Measurements from ENCODE around the gene TENM4. TPM values are rescaled to one million over a fixed set of nuclear protein-coding genes. Genes with fewer than 3 reads are reported as not detected.
A peak's percentile ranks its signal among the peaks of the same experiment; 100 is the strongest.

The TENM4 gene
- total RNA-seq, 1 donor from 2014 or later, result 7.3 TPM

DNA sequence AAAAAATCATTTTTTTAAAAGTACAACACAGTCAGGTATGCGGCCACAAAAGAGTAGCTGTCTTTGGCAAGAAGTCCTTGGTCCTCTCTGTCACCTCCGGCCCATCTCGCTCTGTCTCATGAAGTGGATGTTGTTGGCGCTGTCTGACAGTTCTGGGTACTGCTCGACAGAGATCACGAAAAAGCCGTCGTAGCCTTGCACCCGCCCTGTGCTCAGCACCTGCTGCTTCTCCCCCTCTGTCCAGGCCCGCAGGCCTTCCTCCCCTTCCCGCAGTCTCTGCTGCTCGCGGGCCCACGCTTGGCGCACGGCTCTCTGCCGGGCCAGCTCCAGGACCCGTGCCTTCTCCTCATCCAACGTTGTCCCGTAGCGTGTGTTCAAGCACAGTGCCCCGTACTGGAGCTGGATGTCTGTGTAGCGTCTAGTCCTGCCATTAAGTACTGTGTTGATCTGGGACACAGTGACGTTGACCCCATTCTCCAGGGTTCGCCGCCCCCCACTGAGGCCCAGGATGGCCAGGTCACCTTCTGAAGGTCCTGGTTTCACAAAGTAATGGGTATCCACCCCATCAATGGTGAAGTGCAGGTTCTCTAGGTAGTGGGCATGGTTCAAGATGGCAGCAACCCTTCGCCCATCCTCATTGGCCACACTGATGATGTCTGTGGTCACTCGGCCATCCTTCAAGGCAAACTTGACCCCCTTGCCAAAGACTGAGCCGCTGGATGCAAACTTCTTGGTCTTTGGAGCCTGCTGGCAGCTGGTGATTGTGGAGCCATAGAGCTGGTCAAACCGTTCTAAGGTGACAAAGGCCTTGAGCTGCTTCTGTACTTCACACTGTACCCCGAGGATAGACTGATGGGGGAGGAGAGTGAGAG is 782.6 kb downstream of the TENM4 start:
- DNase-seq (ENCODE audit: extremely low read depth, low read depth, low spot score), result no peak

DNA sequence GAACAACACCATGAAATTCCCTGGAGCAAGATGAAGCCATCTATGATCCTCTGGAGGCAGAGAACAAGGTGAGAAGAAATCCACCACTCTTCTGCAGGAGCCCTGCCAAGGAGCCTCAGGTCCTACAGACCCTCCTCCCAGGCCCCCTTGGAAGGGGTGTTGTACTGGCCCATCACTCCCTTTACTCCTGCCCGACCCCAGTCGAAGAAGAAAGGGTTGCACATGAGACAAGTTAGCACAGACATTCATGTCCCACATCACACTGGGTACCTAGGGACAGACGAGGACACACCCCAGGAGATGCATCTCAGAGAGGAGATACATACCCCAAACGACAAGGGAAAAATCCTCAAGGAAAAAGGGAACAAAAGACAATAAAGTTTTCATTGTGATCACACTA is 783.4 kb downstream of the TENM4 start:
- DNase-seq (ENCODE audit: extremely low read depth, low read depth, low spot score), result no peak

- DNase-seq (ENCODE audit: extremely low read depth, low read depth, low spot score), result no peak
Observed at GRCh38 chr11:78656984-78657383, 783.8 kb downstream of the TENM4 start.

GRCh38 chr11:78656327-78656726 is 784.5 kb downstream of the TENM4 start:
- no peak for DNase-seq (ENCODE audit: extremely low read depth, low read depth, low spot score)

DNA sequence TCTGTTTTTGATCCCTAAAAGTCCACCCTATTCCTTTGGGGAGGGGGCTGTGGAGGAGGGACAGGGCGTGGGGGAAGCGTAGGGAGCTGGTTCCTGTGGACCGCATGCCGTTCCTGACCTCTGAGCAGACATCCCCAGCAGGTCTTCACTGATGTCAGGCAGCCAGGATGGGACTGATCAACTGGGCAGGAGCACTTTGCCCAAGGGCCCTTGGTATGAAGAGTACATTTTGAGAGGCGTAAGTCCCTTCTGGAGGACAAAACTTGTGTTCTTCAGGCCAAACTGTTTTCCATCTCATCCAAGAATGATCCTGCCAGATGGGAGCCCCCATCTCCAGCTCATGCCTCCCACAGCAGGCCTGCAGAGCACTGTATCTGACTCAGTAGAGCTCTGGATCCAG is 785.3 kb downstream of the TENM4 start:
- DNase-seq (ENCODE audit: extremely low read depth, low read depth, low spot score), result no peak

GRCh38 chr11:78654866-78655265 is 786.0 kb downstream of the TENM4 start:
- DNase-seq (ENCODE audit: extremely low read depth, low read depth, low spot score), result no peak

DNA sequence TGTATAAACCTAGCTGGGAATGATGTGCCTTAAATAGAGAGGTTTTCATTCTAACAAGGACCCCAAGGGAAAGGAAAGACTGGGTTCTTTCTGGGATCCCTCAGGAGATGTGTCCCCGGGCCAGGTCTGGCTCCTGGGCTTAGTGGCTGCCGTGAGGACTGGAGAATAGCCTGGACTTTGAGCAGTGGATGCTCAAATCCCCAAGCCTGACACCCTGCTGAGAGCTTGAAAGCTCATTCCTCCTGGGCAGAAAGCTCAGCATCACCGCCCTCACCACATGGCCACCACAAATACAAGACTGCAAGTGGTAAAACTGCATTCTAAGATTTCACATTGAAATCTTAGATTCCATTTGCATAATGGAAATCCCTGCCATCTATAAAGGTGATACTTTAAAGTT is 786.8 kb downstream of the TENM4 start:
- DNase-seq (ENCODE audit: extremely low read depth, low read depth, low spot score), result no peak

DNA sequence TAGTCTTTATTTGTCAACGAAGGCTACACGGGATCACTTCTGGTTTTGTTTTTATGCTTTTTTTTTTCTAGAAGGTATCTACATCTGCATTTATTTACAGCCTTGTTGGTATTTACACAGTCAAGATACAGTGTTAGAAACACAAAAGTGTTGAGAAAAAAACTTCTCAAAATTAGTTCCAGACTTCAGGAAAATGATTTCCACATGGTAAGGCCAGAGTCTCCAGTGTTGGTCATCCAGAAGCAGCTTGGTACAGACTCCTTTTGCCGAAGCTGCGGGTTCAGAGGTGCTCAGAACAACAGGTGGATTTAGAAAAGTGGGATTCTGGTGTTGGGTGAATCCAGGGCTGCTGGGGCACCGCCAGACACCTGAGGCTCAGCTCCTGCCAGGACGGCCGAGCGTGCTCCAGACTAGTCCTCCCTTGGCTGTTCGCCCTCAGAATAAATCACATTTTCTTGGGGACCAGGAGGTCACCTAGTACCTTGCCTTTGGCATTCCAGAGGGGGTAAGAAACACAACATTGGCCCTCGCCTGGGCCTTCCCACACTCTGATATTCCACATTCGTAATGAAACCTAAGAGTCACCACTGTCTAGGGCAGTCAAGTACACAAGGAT is 787.4 kb downstream of the TENM4 start:
- no peak for DNase-seq (ENCODE audit: extremely low read depth, low read depth, low spot score)

DNA sequence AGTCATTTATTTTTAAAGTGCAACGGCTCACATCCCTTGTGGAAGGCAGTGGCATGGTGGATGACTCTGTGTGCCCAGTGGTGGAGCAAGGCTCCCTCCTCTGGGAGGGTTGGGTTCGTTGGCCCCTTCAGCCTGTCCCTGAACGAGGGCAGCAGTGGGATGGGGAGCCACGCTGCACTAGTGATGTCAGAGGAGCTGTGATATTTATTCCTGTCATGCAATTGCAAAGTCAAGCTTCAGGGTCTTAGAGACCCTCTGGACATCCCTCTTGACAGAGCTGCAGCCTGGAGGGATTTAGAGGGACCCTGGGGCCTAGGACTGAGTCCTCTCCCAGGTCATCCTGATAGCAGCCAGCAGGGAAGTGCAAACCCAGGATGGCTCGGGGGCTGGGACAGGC is 788.0 kb downstream of the TENM4 start:
- no peak for DNase-seq (ENCODE audit: extremely low read depth, low read depth, low spot score)

DNA sequence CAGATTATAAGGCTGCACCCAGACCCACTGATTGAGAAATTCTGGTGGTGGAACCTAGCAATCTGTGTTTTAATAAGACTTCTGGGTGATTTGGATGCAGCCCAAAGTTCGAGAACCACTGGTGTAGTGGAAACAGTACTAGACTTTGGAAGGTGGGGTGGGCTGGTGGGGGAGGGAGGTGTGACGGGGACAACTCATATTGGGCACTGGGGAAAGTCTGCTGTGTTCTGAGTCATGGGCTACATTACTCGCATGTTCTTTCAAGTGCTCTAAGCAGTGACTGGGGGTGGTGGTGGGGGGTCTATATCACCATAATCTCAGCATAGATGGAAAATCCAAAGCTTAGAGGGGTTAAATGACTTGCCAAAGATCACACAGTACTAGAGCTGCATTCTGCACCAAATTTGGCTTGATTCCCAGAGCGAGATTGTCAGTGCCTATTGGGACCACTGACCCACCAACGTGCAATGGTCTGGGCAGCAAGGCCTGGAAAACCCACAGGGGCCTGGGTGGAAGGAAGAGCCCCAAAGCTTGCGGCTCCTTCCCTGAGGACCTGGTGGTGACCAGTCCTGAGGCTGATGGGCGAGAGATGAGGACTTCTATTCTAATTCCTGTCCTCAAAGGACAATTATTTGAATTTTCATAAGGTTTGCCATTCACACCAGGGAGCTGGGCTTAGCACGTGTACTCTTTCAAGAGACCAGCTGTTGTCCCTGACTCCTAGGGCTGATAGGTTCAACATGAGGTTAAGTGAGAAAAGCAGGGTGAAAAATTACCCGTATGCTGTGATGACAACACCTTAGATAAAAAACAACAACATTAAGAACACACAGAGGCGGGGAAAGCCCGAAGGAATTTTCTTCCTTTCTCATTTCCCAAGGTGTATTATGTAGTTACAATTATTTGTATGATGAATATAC is 788.6 kb downstream of the TENM4 start:
- no peak for DNase-seq (ENCODE audit: extremely low read depth, low read depth, low spot score)

DNA sequence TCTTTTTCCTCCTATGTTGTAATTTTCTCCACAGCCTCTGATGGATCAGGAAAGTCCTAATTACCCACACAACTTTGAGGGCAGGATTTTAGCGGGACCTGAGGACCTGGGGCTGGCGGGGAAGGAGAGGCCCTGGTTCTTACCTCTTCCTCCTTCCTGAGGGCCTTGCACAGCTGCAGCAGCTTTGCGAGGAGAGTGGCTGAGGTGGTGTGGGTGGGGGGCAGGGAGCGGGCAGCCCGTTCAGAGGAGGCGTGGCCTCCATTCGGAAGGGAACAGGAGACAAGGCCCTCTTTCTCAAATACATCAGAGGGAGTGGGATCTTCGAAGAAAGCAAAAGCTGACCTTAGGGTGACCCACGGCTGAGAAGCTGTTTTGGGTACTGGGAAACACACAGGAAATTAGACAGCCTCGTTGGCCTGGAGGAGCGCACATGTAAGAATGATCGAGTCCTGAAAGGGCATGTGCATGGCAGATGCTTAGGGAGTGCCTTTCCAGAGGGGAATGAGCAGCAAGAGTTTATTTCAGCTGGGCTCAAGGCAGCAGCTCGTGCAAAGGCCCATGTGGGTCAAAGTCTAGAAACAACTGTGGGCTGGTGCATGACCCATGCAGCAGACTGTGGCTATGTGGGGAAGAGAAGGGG is 789.6 kb downstream of the TENM4 start:
- DNase-seq (ENCODE audit: extremely low read depth, low read depth, low spot score), result no peak

GRCh38 chr11:78649361-78650215 is 791.2 kb downstream of the TENM4 start:
- no peak for DNase-seq (ENCODE audit: extremely low read depth, low read depth, low spot score)

DNA sequence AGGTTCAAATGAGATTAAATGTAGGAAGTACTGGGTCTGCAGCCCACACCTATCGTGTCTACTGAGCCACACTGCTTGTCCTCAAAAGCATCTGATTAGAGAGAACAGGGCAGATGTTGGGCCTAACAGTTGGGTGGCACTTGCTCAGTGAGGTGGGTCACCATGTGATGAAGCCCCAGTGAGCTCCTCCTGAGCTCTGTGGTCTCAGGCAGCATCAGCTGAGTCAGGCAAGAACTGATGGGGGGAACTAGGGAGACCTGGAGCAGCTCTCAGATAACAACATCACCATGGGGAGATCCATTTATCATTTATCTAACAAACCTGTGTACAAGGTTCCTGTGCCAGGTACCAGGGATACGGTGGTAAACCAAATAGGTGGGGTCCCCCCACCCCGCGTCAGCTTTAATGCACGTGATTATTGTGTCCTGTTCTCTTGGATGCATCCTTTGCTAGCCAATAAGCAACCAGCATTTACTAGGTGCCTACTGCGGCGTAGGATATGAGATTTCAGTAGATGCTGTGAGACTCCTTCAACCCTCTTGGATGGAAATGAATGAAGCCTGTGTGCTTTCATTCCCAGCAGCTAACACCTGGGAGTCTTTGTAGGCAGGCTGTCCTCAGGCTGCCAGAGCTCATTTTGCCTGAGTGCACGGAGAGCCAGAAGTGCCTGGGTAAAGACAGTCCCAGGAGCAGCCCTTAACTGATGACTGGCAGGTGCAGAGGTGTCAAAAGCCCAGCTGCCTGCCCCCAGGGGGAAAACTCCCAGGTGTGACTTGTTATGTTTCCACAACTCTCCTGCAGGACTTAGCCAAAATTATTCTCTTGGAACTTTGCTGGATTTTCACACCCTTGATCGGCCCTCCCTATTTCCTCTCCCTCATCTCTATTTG is 792.6 kb downstream of the TENM4 start:
- no peak for DNase-seq (ENCODE audit: extremely low read depth, low read depth, low spot score)

DNA sequence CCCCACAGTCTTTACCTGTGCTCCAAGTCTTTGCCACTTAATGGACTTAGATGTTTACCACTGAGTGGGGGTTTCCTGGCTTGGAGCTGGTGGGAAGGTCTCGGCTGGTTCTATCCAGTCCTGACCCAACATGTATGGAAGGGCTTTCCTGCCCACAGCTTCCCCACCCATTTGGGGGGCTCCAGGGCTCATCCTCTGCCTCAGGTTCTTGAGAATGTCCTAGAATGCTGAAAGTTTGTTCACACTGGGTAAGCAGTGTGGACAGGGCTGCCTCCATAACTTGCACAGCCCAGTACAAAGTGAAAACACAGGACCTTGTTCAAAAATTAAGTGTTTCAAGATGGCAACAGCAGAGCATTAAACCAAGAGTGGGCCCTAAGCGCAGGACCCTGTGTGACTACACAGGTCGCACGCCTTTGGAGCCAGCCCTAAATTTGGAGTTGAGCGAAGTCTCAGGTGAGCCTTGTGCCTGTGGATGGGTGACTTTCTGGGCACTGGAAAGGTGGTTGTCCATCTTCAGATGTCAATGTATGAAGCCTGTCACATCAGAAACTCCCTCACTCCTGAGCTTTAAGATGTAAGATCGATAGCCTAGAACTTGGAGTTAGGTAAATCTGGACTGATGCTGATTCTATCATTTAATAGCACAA is 793.4 kb downstream of the TENM4 start:
- no peak for DNase-seq (ENCODE audit: extremely low read depth, low read depth, low spot score)

DNA sequence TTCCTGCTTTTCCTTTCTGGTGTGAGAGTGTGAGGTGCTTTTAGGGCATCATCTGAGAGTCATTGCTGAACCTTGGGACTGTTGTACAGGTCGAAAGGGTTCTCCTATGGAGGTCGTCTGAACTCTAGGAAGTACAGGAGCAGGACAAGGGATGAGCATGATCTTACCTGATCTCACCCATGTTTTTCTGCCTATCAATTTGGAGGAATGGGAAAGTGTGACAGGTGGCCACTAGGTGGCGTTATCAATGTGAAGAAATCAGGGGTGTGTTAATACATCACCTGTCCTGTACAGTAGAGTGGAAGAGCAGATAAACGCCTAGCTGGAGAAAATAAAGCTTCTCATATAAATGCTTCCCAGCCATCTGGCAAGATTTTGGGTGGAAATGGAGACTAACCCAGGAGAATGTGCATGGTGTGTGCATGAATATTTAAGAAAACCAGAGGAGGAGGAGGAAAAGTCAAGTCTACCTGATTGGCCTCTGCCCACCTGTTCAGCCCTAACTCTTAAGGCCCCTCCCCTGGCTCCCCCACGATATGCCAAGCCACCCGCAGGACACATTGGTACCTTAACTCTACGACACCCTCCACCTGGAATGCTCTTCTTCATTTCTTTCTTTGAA is 794.2 kb downstream of the TENM4 start:
- no peak for DNase-seq (ENCODE audit: extremely low read depth, low read depth, low spot score)

- DNase-seq (ENCODE audit: extremely low read depth, low read depth, low spot score), result peak; percentile 29
Observed at GRCh38 chr11:78645226-78646202, 795.3 kb downstream of the TENM4 start.

- no peak for DNase-seq (ENCODE audit: extremely low read depth, low read depth, low spot score)
Observed at GRCh38 chr11:78643676-78644056, 797.2 kb downstream of the TENM4 start.

Data from glomerular endothelial cell (primary cell).